Epithelial cell of esophagus (primary cell): ENCODE data around the gene TEX264.

Source experiments
- DNase-seq: peaks from one replicate; pipeline ENCODE4 v3.0.0; 2010; ENCODE audit warnings: low read depth
- H3K4me3 ChIP-seq: 2 replicates; pipeline ENCODE4 v1.5.1; 2011; ENCODE audit warnings: mild to moderate bottlenecking, low read length, control low read depth
- CTCF ChIP-seq: IDR thresholded peaks from 2 replicates; pipeline ENCODE4 v1.5.1; 2011; ENCODE audit warnings: low read depth, mild to moderate bottlenecking, low read length, control low read depth, inconsistent platforms; ENCODE audit not compliant: insufficient read depth; ENCODE audit errors: missing control alignments

TEX264 gene

GRCh38 chr3:51750878-51751277 is 79.8 kb downstream of the TEX264 start:
- no peak overlapping the region for H3K4me3 ChIP-seq
- TF ChIP-seq CTCF = no peak

DNA sequence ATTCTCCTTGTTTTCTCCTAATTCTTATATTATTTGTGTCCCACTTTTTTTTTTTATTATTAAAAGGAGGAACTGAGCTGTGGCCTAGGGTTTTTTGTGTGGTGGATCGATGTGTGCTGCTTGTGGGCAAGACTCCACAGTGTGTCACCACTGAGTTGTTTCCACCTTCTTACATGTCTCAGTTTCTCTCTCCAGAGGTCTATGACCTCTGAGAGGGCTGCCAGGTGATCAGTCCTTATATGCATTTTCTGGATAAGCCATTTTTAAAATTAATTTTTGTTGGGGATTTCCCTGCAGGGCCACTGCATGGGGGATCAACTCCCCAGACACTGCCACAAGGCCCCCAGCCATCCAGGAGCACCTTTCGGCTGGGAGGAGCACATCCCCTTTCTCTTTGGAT is 80.2 kb downstream of the TEX264 start:
- no peak for DNase-seq
- H3K4me3 ChIP-seq = no peak overlapping the region
- TF ChIP-seq CTCF = no peak

More at GRCh38 chr3:51750878-51751277, 79.8 kb downstream of the TEX264 start:
- no peak for DNase-seq
